Common myeloid progenitor, CD34-positive (primary cell): ENCODE measurements around the gene ZNF354C.

Experiments used
- CTCF ChIA-PET: fragments of 350-600 bp; sonication (Branson Sonifier 250); formaldehyde crosslinking; loops from one replicate; lab custom pipeline; 2021; ENCODE audit warnings: antibody characterized with exemption; lab: Charles Lee
- POLR2A ChIA-PET: fragments of 350-600 bp; sonication (Branson Sonifier 250); formaldehyde crosslinking; loops from one replicate; lab custom pipeline; 2021; ENCODE audit warnings: antibody characterized with exemption; lab: Charles Lee
- DNase-seq, 3 donors: peaks; one replicate each; pipeline versions ENCODE4 v3.0.0 to v3.0.0-alpha.2; 2013
- H3K27ac ChIP-seq, 2 experiments: 1 replicate in 1 of 2; 2 replicates in 1 of 2; pipeline ENCODE4 v1.7.0; 2013; ENCODE audit warnings: inconsistent platforms in 2 of 2, low read length in 2 of 2, mild to moderate bottlenecking in 2 of 2, low read depth in 1 of 2, moderate library complexity in 1 of 2; ENCODE audit not compliant: severe bottlenecking in 2 of 2, insufficient read depth in 1 of 2, poor library complexity in 1 of 2
- H3K27me3 ChIP-seq, 5 experiments: replicated peaks in 2 of 5; 1 replicate in 3 of 5; 2 replicates in 2 of 5; pipeline versions ENCODE4 v1.6.1 to v1.7.0; 2013; ENCODE audit warnings: low read length in 4 of 5, mild to moderate bottlenecking in 2 of 5, moderate library complexity in 2 of 5, inconsistent platforms in 1 of 5; ENCODE audit not compliant: insufficient read depth in 5 of 5, control insufficient read depth in 4 of 5
- H3K36me3 ChIP-seq, 4 experiments: 1 replicate in 2 of 4; 2 replicates in 2 of 4; pipeline versions ENCODE4 v1.6.1 to v1.7.0; 2013; ENCODE audit warnings: low read length in 3 of 4, control low read depth in 1 of 4, mild to moderate bottlenecking in 1 of 4; ENCODE audit not compliant: control insufficient read depth in 4 of 4, insufficient read depth in 4 of 4
- H3K4me1 ChIP-seq, 4 experiments: 1 replicate in 3 of 4; 2 replicates in 1 of 4; pipeline versions ENCODE4 v1.6.1 to v1.7.1; 2013; ENCODE audit warnings: low read length in 3 of 4, mild to moderate bottlenecking in 3 of 4, control low read depth in 1 of 4, inconsistent platforms in 1 of 4, moderate library complexity in 1 of 4; ENCODE audit not compliant: control insufficient read depth in 4 of 4, insufficient read depth in 4 of 4; ENCODE audit errors: control extremely low read depth in 1 of 4
- H3K4me3 ChIP-seq, 7 experiments: 1 replicate in 4 of 7; 2 replicates in 3 of 7; pipeline versions ENCODE4 v1.5.1 to v1.7.0; 2013; ENCODE audit warnings: mild to moderate bottlenecking in 7 of 7, low read length in 6 of 7, moderate library complexity in 6 of 7, inconsistent platforms in 2 of 7, low read depth in 2 of 7, control low read depth in 1 of 7; ENCODE audit not compliant: insufficient read depth in 4 of 7, control insufficient read depth in 1 of 7; ENCODE audit errors: extremely low read depth in 1 of 7
- H3K9me3 ChIP-seq, 5 experiments: 1 replicate in 4 of 5; 2 replicates in 1 of 5; pipeline versions ENCODE4 v1.6.1 to v1.7.1; 2013; ENCODE audit warnings: low read length in 4 of 5, mild to moderate bottlenecking in 2 of 5, inconsistent platforms in 1 of 5, low read depth in 1 of 5, moderate library complexity in 1 of 5; ENCODE audit not compliant: control insufficient read depth in 4 of 5, insufficient read depth in 2 of 5; ENCODE audit errors: control extremely low read depth in 1 of 5
- WGBS: methylation state at CpG from one replicate; pipeline ENCODE4 v1.1.5; 2013; ENCODE audit not compliant: insufficient coverage; 5-methylcytosine and 5-hydroxymethylcytosine counted together

Gene ZNF354C

GRCh38 chr5:179113945-179114641 lies 53.9 kb downstream of the ZNF354C start:
- Histone ChIP-seq H3K36me3 (no peaks in the 10 kb centered on the region), H3K4me1 (no peaks in the 10 kb centered on the region), H3K27me3 (no peaks in the 10 kb centered on the region), H3K27ac (no peak overlapping the region), H3K4me3 (no peak overlapping the region), H3K9me3 (peaks cover 0 to 52% (median 28%) of the 10 kb centered on the region in 5 experiments)
- CTCF ChIA-PET = no interaction called here
- no peak for DNase-seq
- WGBS = 93% methylated on average over 12 of the region's 12 CpGs
- POLR2A ChIA-PET = no interaction called here

DNA sequence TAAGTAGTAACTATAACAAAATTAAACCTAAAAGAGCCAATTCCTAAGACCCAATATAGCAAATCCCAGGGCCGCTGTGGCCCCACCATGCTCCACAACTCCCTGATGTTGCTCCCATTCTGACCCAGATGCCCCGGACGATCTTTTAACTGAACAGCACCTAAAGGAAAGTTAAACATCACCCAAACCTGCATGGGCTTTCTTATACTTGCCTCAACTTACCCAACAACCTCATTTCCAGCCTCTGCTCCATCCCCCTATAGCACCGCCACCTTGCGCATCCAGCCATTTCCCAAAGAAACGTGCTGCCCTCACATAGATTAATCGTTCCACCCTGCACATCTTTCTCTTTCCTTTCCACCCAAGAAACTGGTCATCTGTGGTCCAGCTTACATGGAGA lies 54.6 kb downstream of the ZNF354C start:
- WGBS = 92% methylated on average over 7 of the region's 7 CpGs
- ChIA-PET POLR2A (no interaction called here), CTCF (no interaction called here)
- Histone ChIP-seq H3K9me3 (peaks cover 0 to 53% (median 30%) of the 10 kb centered on the region in 5 experiments), H3K36me3 (no peaks in the 10 kb centered on the region), H3K4me1 (no peaks in the 10 kb centered on the region), H3K27me3 (no peaks in the 10 kb centered on the region), H3K27ac (no peak overlapping the region), H3K4me3 (no peak overlapping the region)
- DNase-seq = no peak

GRCh38 chr5:179115307-179115706 lies 55.1 kb downstream of the ZNF354C start:
- Histone ChIP-seq H3K9me3 (peaks cover 0 to 52% (median 35%) of the 10 kb centered on the region in 5 experiments), H3K27me3 (no peaks in the 10 kb centered on the region), H3K27ac (no peak overlapping the region), H3K4me1 (no peaks in the 10 kb centered on the region), H3K36me3 (no peaks in the 10 kb centered on the region), H3K4me3 (no peak overlapping the region)
- ChIA-PET POLR2A (no interaction called here), CTCF (no interaction called here)
- 100% methylated on average over 3 of the region's 5 CpGs for WGBS
- no peak for DNase-seq

- H3K4me1 ChIP-seq = no peaks in the 10 kb centered on the region
- no peak overlapping the region for H3K4me3 ChIP-seq
- peaks cover 0 to 59% (median 41%) of the 10 kb centered on the region in 5 experiments for H3K9me3 ChIP-seq
- DNase-seq = no peak
- WGBS = 91% methylated on average over 8 of the region's 9 CpGs
- H3K27me3 ChIP-seq = no peaks in the 10 kb centered on the region
- ChIA-PET POLR2A (no interaction called here), CTCF (no interaction called here)
- H3K36me3 ChIP-seq = no peaks in the 10 kb centered on the region
- no peak overlapping the region for H3K27ac ChIP-seq
Measured at GRCh38 chr5:179115845-179116524, 55.8 kb downstream of the ZNF354C start.

GRCh38 chr5:179118338-179118737 lies 58.2 kb downstream of the ZNF354C start:
- Histone ChIP-seq H3K4me3 (no peak overlapping the region), H3K27me3 (no peaks in the 10 kb centered on the region), H3K36me3 (no peaks in the 10 kb centered on the region), H3K27ac (no peak overlapping the region), H3K4me1 (no peaks in the 10 kb centered on the region), H3K9me3 (peaks cover 0 to 63% (median 40%) of the 10 kb centered on the region in 5 experiments)
- POLR2A ChIA-PET = no interaction called here
- no peak for DNase-seq
- CTCF ChIA-PET = no interaction called here
- 80% methylated on average over 3 of the region's 4 CpGs for WGBS

DNA sequence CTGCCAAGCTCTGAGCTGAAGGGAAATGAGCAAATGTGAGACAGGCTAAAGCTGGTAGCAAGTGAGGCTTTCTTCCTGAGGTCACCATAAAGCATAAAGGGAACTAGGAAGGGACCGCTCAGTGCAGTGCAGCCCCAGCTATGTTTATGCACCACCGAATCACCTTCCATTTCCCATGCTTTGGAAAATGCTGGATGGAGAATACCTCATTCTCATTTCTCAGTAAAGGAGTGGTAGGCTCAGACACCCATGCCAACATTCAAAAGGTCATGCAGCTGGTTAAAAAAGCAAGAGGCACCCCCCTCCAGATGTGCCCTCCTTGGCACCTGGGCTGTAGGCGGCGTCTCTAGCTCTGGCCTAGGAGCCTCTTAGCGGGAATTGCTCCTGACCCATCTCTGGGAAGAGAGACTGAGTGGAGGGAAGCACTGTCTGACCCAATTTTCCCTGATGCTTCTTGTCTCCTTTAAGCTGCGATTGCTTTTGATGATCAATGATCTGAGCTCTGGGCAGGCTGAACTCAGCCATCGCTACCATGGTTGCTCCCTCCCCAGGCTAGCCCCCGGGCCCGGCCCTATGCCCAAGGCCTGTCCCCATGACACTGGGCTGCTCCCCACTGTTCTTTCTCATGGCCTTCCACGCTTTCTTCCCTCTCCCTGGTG lies 58.7 kb downstream of the ZNF354C start:
- Histone ChIP-seq H3K4me1 (no peaks in the 10 kb centered on the region), H3K4me3 (no peak overlapping the region), H3K27me3 (no peaks in the 10 kb centered on the region), H3K9me3 (peaks cover 0 to 58% (median 44%) of the 10 kb centered on the region in 5 experiments), H3K36me3 (no peaks in the 10 kb centered on the region), H3K27ac (no peak overlapping the region)
- DNase-seq = no peak
- ChIA-PET CTCF (no interaction called here), POLR2A (no interaction called here)
- WGBS = 100% methylated on average over 2 of the region's 10 CpGs
